Activated CD8-positive, alpha-beta memory T cell treated with anti-CD3 and anti-CD28 coated beads for 36 hours (primary cell): ENCODE results near the gene CA4. TPM values are rescaled to one million over a fixed set of nuclear protein-coding genes. Genes with fewer than 3 reads are reported as not detected.
"Not testable (repeated sequence)": the region's sequence is repeated elsewhere in the genome, so short reads cannot be mapped to it uniquely, and the experiment has no call there.

Experiments used
- CTCF ChIA-PET: fragments of 350-600 bp; sonication (Branson Sonifier 250); formaldehyde crosslinking; loops from one replicate; lab custom pipeline; 2021; ENCODE audit warnings: antibody characterized with exemption; lab: Charles Lee
- POLR2A ChIA-PET: fragments of 350-600 bp; sonication (Branson Sonifier 250); formaldehyde crosslinking; loops from one replicate; lab custom pipeline; 2021; ENCODE audit warnings: antibody characterized with exemption; lab: Charles Lee
- total RNA-seq, 2 experiments: library from RNA; stranded (reverse); gene quantifications; one replicate each; pipeline ENCODE4 v1.2.3, GENCODE V29; 2021

The CA4 gene
- total RNA-seq, 2 experiments from 2014 or later = not detected

- ChIA-PET POLR2A (no interaction called here), CTCF (interaction anchor here (0.6 kb wide), 1 partner anchor 221 kb away, joined by 3 read pairs; no protein-coding TSS in a partner anchor)
Measured at GRCh38 chr17:60167065-60167741, 17.4 kb downstream of the CA4 start.

GRCh38 chr17:60168654-60169053 lies 18.9 kb downstream of the CA4 start:
- POLR2A ChIA-PET = no interaction called here
- CTCF ChIA-PET = no interaction called here

- ChIA-PET POLR2A (no interaction called here), CTCF (no interaction called here)
Measured at GRCh38 chr17:60169921-60170817, 20.4 kb downstream of the CA4 start.

- ChIA-PET POLR2A (interaction anchor here (0.6 kb wide), 1 partner anchor 406 kb away, joined by 4 read pairs; no protein-coding TSS in a partner anchor), CTCF (no interaction called here)
Measured at GRCh38 chr17:60170835-60171752, 21.3 kb downstream of the CA4 start.

GRCh38 chr17:60171753-60172079 lies 21.9 kb downstream of the CA4 start:
- CTCF ChIA-PET = no interaction called here
- POLR2A ChIA-PET = no interaction called here

GRCh38 chr17:60173304-60173819 lies 23.6 kb downstream of the CA4 start:
- ChIA-PET POLR2A (no interaction called here), CTCF (no interaction called here)

GRCh38 chr17:60174035-60174434 lies 24.3 kb downstream of the CA4 start:
- ChIA-PET CTCF (interaction anchor here (0.6 kb wide), 1 partner anchor 383 kb away, joined by 4 read pairs; no protein-coding TSS in a partner anchor), POLR2A (no interaction called here)

GRCh38 chr17:60174767-60175166 lies 25.0 kb downstream of the CA4 start:
- CTCF ChIA-PET = interaction anchor here (0.6 kb wide), 1 partner anchor 383 kb away, joined by 4 read pairs; no protein-coding TSS in a partner anchor
- POLR2A ChIA-PET = not testable (repeated sequence)

GRCh38 chr17:60176763-60177162 lies 27.0 kb downstream of the CA4 start:
- POLR2A ChIA-PET, CTCF ChIA-PET: not testable (repeated sequence)

- CTCF ChIA-PET, POLR2A ChIA-PET: not testable (repeated sequence)
Measured at GRCh38 chr17:60178180-60178579, 28.4 kb downstream of the CA4 start.

GRCh38 chr17:60180380-60180779 lies 30.6 kb downstream of the CA4 start:
- CTCF ChIA-PET, POLR2A ChIA-PET: not testable (repeated sequence)

- CTCF ChIA-PET, POLR2A ChIA-PET: not testable (repeated sequence)
Measured at GRCh38 chr17:60186372-60186771, 36.6 kb downstream of the CA4 start.

GRCh38 chr17:60186846-60187745 lies 37.3 kb downstream of the CA4 start:
- POLR2A ChIA-PET = not testable (repeated sequence)

GRCh38 chr17:60188759-60189158 lies 39.0 kb downstream of the CA4 start:
- ChIA-PET POLR2A (no interaction called here), CTCF (no interaction called here)

More at GRCh38 chr17:60186846-60187745, 37.3 kb downstream of the CA4 start:
- CTCF ChIA-PET = not testable (repeated sequence)

GRCh38 chr17:60190032-60190431 lies 40.3 kb downstream of the CA4 start:
- POLR2A ChIA-PET, CTCF ChIA-PET: not testable (repeated sequence)

GRCh38 chr17:60193032-60193431 lies 43.3 kb downstream of the CA4 start:
- POLR2A ChIA-PET, CTCF ChIA-PET: not testable (repeated sequence)

- POLR2A ChIA-PET = no interaction called here
- CTCF ChIA-PET = no interaction called here
Measured at GRCh38 chr17:60193482-60193881, 43.7 kb downstream of the CA4 start.

GRCh38 chr17:60194141-60194540 lies 44.4 kb downstream of the CA4 start:
- POLR2A ChIA-PET, CTCF ChIA-PET: not testable (repeated sequence)
